ENCODE data around the gene VEPH1. TPM values are rescaled to one million over a fixed set of nuclear protein-coding genes. Genes with fewer than 3 reads are reported as not detected.

Gene VEPH1
- total and polyA plus RNA-seq, 12 donors = 0.07 to 0.85 (median 0.56) TPM; not detected in 5

DNA sequence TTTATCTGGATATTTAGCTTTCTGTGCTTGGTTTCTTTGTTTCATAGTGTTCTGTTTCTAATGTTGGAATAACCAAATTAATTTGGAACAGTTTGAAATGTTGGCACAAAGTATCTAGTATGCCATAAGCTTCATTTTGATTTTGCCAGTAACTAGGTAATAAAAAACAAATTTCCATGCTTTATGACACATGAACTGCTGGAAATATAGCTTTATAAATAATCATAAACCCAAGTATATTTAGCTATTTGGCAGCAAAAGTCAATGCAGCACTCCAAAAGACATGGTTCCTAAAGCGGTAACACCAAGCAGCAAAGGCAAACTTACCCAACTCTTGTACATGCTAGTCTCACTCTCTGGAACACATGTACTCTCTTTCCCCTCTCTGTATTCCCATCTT lies 237.3 kb downstream of the VEPH1 start:
- H3K36me3 ChIP-seq = no peaks in the 10 kb centered on the region
- H3K4me1 ChIP-seq = no peaks in the 10 kb centered on the region
- 95 to 100% methylated on average over 1 of the region's 1 CpG for WGBS, 2 donors
- intact Hi-C loops (cut with DNase I) = loop anchor here in 1 of 10 donors (1.0 kb wide), 1 partner anchor 41 kb away; no protein-coding TSS in a partner anchor
- no peak overlapping the region for H3K4me3 ChIP-seq
- TF ChIP-seq, protein P1, sequence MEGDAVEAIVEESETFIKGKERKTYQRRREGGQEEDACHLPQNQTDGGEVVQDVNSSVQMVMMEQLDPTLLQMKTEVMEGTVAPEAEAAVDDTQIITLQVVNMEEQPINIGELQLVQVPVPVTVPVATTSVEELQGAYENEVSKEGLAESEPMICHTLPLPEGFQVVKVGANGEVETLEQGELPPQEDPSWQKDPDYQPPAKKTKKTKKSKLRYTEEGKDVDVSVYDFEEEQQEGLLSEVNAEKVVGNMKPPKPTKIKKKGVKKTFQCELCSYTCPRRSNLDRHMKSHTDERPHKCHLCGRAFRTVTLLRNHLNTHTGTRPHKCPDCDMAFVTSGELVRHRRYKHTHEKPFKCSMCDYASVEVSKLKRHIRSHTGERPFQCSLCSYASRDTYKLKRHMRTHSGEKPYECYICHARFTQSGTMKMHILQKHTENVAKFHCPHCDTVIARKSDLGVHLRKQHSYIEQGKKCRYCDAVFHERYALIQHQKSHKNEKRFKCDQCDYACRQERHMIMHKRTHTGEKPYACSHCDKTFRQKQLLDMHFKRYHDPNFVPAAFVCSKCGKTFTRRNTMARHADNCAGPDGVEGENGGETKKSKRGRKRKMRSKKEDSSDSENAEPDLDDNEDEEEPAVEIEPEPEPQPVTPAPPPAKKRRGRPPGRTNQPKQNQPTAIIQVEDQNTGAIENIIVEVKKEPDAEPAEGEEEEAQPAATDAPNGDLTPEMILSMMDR (IDR thresholded peaks at IDR 0.05) = no peak
- H3K9me3 ChIP-seq = no peaks in the 10 kb centered on the region
- ATAC-seq (no peak), DNase-seq (no peak)
- no peaks in the 10 kb centered on the region for H3K27me3 ChIP-seq
- H3K27ac ChIP-seq = no peak overlapping the region

DNA sequence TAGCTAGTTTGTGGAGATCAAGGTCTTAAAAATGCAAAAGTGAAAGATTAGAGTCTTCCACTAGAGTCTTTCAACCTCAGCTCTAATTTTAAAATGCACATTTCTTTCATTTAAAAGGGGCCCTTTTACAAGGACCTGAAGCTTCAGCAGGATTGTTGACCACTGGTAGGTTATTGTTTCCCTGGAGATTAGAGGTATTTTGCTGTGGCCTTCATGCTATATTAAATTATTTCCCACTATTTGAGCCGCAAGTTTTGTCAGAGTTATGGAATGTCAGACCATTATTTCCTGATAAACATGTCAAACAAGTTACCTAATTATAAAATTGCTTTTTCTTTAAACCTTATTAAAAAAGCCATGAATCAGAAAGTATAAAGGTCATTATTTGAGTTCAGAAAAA lies 240.2 kb downstream of the VEPH1 start:
- intact Hi-C loops (cut with DNase I) = no loop called here
- Histone ChIP-seq H3K27me3 (no peaks in the 10 kb centered on the region), H3K9me3 (no peaks in the 10 kb centered on the region), H3K36me3 (no peaks in the 10 kb centered on the region), H3K4me3 (no peak overlapping the region), H3K4me1 (no peaks in the 10 kb centered on the region), H3K27ac (no peak overlapping the region)
- no peak for ATAC-seq
- DNase-seq = no peak
- WGBS, 2 donors = 77 to 82% methylated on average over 1 of the region's 1 CpG
- TF ChIP-seq, protein P1 (IDR thresholded peaks at IDR 0.05) = no peak

GRCh38 chr3:157261000-157261399 lies 242.2 kb downstream of the VEPH1 start:
- Histone ChIP-seq H3K36me3 (no peaks in the 10 kb centered on the region), H3K4me1 (no peaks in the 10 kb centered on the region), H3K27ac (no peak overlapping the region), H3K9me3 (no peaks in the 10 kb centered on the region), H3K27me3 (no peaks in the 10 kb centered on the region), H3K4me3 (no peak overlapping the region)
- no peak for DNase-seq
- intact Hi-C loops (cut with DNase I) = no loop called here
- TF ChIP-seq, protein P1 (IDR thresholded peaks at IDR 0.05) = no peak
- ATAC-seq = no peak
- WGBS, 2 donors = 80 to 81% methylated on average over 6 of the region's 6 CpGs

DNA sequence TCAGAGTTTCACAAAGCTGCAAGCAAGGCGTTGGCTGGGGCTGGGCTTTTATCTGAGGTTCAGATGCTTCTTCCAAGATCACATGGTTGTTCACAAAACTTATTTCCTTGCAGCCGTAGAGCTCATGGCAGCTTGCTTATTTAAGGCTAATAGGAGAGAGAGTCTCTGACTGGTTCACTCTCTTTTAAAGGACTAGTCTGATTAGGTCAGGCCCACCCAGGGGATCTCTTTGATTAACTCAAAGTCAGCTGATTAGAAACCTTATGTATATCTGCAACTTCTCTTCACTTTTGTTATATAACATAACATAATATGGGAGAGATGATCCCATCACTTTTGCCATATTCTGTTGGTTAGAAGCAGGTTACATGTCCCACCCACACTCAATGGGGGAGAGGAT lies 243.4 kb downstream of the VEPH1 start:
- Histone ChIP-seq H3K9me3 (no peaks in the 10 kb centered on the region), H3K27ac (no peak overlapping the region), H3K36me3 (no peaks in the 10 kb centered on the region), H3K27me3 (no peaks in the 10 kb centered on the region), H3K4me3 (no peak overlapping the region), H3K4me1 (no peaks in the 10 kb centered on the region)
- ATAC-seq (no peak), DNase-seq (no peak)
- TF ChIP-seq, protein P1 (IDR thresholded peaks at IDR 0.05) = no peak
- 76 to 79% methylated on average over 2 of the region's 2 CpGs for WGBS, 2 donors
- intact Hi-C loops (cut with DNase I) = no loop called here
